Body of pancreas (tissue), 4 donors: Measurements from ENCODE around the gene ARHGEF39. TPM values are rescaled to one million over a fixed set of nuclear protein-coding genes. Genes with fewer than 3 reads are reported as not detected.

Source experiments
- ATAC-seq: fragments of 150-250 bp; one replicate; pipeline ENCODE4 v1.9.1; 2016
- DNase-seq, 4 donors: peaks; one replicate each; pipeline ENCODE4 v3.0.0-alpha.2; 2019
- H3K27ac ChIP-seq, 4 donors: fragments of 200-600 bp; sonication (generic); 1 replicate in 3 of 4; 2 replicates in 1 of 4; pipeline versions ENCODE4 v1.5.1 to v1.6.1; 2016 to 2019; ENCODE audit warnings: mild to moderate bottlenecking in 1 of 4, mixed read lengths in 1 of 4, moderate library complexity in 1 of 4
- H3K27me3 ChIP-seq, 2 donors: fragments of 200-600 bp; sonication (generic); one replicate each; pipeline ENCODE4 v1.6.0; 2016; ENCODE audit warnings: mild to moderate bottlenecking in 1 of 2
- H3K36me3 ChIP-seq, 2 donors: fragments of 200-600 bp; sonication (generic); replicated peaks in 1 of 2; 2 replicates each; pipeline ENCODE4 v1.5.1; 2016; ENCODE audit warnings: low read depth in 2 of 2; ENCODE audit not compliant: insufficient read depth in 1 of 2
- H3K4me1 ChIP-seq: fragments of 200-600 bp; sonication (generic); one replicate; pipeline ENCODE4 v1.6.0; 2016
- H3K4me3 ChIP-seq, 2 donors: fragments of 200-600 bp; sonication (generic); 1 replicate in 1 of 2; 2 replicates in 1 of 2; pipeline ENCODE4 v1.5.1; 2016 to 2019
- H3K9me3 ChIP-seq, 3 donors: fragments of 200-600 bp; sonication (generic); 1 replicate in 2 of 3; 2 replicates in 1 of 3; pipeline ENCODE4 v1.5.1; 2016
- CTCF ChIP-seq, 7 experiments: fragments of 450-650 bp in 4 of 7; fragments of 200-600 bp in 3 of 7; sonication (generic) in 3 of 7; IDR thresholded peaks; one replicate each; pipeline ENCODE4 v1.5.1; 2016 to 2019; ENCODE audit warnings: antibody characterized with exemption in 7 of 7
- POLR2A ChIP-seq, 3 donors: fragments of 450-650 bp; IDR thresholded peaks; one replicate each; pipeline ENCODE4 v1.6.1; 2016; ENCODE audit warnings: antibody characterized with exemption in 3 of 3, mild to moderate bottlenecking in 2 of 3
- WGBS, 2 donors: methylation state at CpG; one replicate each; pipeline ENCODE4 v1.1.5; 2017; 5-methylcytosine and 5-hydroxymethylcytosine counted together
- intact Hi-C: fragments of 100-400 bp; cut with DNase I; formaldehyde crosslinking; loops from one replicate; pipeline ENCODE4 v1.15.1; 2023
- total RNA-seq, 2 donors: library from RNA; depleted of rRNA; stranded (reverse); fragments of >200 nt; gene quantifications; one replicate each; pipeline ENCODE4 v1.1.0, GENCODE V29; 2016

Gene ARHGEF39
- total RNA-seq, 2 donors from 2014 or later = 0.26 TPM; not detected in 1

- intact Hi-C loops = no loop called here
- H3K27me3 ChIP-seq = no peaks in the 10 kb centered on the region
These were observed 15.5 kb upstream of the ARHGEF39 start for GRCh38 chr9:35680331-35681105.

GRCh38 chr9:35679766-35680330 lies 14.9 kb upstream of the ARHGEF39 start:
- WGBS, 2 donors = 87 to 90% methylated on average over 4 to 8 of the region's 8 CpGs
- no peak for ATAC-seq
- intact Hi-C loops = no loop called here

More at GRCh38 chr9:35680331-35681105, 15.5 kb upstream of the ARHGEF39 start:
- peaks cover 10% of the 10 kb centered on the region for H3K4me1 ChIP-seq
- no peak for DNase-seq
- no peak for TF ChIP-seq CTCF (IDR thresholded peaks at IDR 0.05)
- no peak for TF ChIP-seq POLR2A (IDR thresholded peaks at IDR 0.05)
- WGBS, 2 donors = 63 to 72% methylated on average over 15 of the region's 15 CpGs
- no peaks in the 10 kb centered on the region for H3K9me3 ChIP-seq
- H3K4me3 ChIP-seq = no peak overlapping the region
- no peak for ATAC-seq
- no peaks in the 10 kb centered on the region for H3K36me3 ChIP-seq
- no peak overlapping the region for H3K27ac ChIP-seq

GRCh38 chr9:35679091-35679490 lies 14.1 kb upstream of the ARHGEF39 start:
- no peak for TF ChIP-seq POLR2A (IDR thresholded peaks at IDR 0.05)
- no peak for TF ChIP-seq CTCF (IDR thresholded peaks at IDR 0.05)
- ATAC-seq (no peak), DNase-seq (no peak)
- no peaks in the 10 kb centered on the region for H3K27me3 ChIP-seq
- no peaks in the 10 kb centered on the region for H3K36me3 ChIP-seq
- no peaks in the 10 kb centered on the region for H3K9me3 ChIP-seq
- no peak overlapping the region for H3K27ac ChIP-seq
- 86 to 88% methylated on average over 5 of the region's 5 CpGs for WGBS, 2 donors
- no peak overlapping the region for H3K4me3 ChIP-seq
- intact Hi-C loops = no loop called here
- H3K4me1 ChIP-seq = peaks cover 16% of the 10 kb centered on the region

More at GRCh38 chr9:35679766-35680330, 14.9 kb upstream of the ARHGEF39 start:
- TF ChIP-seq POLR2A (IDR thresholded peaks at IDR 0.05) (no peak), CTCF (IDR thresholded peaks at IDR 0.05) (no peak)
- DNase-seq = no peak
- no peak overlapping the region for H3K4me3 ChIP-seq
- H3K27me3 ChIP-seq = no peaks in the 10 kb centered on the region
- H3K36me3 ChIP-seq = no peaks in the 10 kb centered on the region
- peaks cover 14% of the 10 kb centered on the region for H3K4me1 ChIP-seq
- no peak overlapping the region for H3K27ac ChIP-seq
- H3K9me3 ChIP-seq = no peaks in the 10 kb centered on the region

GRCh38 chr9:35675732-35676392 lies 10.9 kb upstream of the ARHGEF39 start:
- H3K9me3 ChIP-seq = no peaks in the 10 kb centered on the region
- H3K36me3 ChIP-seq = no peaks in the 10 kb centered on the region
- no peaks in the 10 kb centered on the region for H3K27me3 ChIP-seq
- H3K4me1 ChIP-seq = peaks cover 34% of the 10 kb centered on the region
- no peak overlapping the region for H3K27ac ChIP-seq
- 17 to 20% methylated on average over 1 to 51 of the region's 51 CpGs for WGBS, 2 donors
- intact Hi-C loops = no loop called here
- H3K4me3 ChIP-seq = peak overlapping the region in 1 of 2 donors; percentile 7
- DNase-seq = peak in 2 of 4 donors; percentile 37 to 45
- ATAC-seq = peak; percentile 47
- TF ChIP-seq CTCF (IDR thresholded peaks at IDR 0.05) (no peak), POLR2A (IDR thresholded peaks at IDR 0.05) (no peak)
